OCI-LY7 (cell line): ENCODE measurements around the gene OR5H2.

ENCODE experiments used
- CTCF ChIP-seq: fragments of 200-600 bp; sonication (generic); conservative IDR thresholded peaks from 2 replicates; pipeline ENCODE4 v1.5.1; 2014; ENCODE audit warnings: mild to moderate bottlenecking, antibody characterized with exemption, low read length, moderate library complexity, mixed read lengths
- EZH2phosphoT487 ChIP-seq: fragments of 200-600 bp; sonication (generic); IDR thresholded peaks from 2 replicates; pipeline ENCODE4 v1.6.1; 2018; ENCODE audit warnings: low read depth, borderline replicate concordance, mild to moderate bottlenecking, mixed run types, antibody characterized with exemption, low read length, moderate library complexity, mixed read lengths

- TF ChIP-seq CTCF (no peak), EZH2phosphoT487 (no peak)
These were observed 8.6 kb downstream of the OR5H2 start for GRCh38 chr3:98290916-98291315.
